GM12878 (cell line): Measurements from ENCODE around the gene NEK11. TPM values are rescaled to one million over a fixed set of nuclear protein-coding genes. Genes with fewer than 3 reads are reported as not detected.

Source experiments
- ATAC-seq: fragments of 200-7000 bp; cut with Tn5 transposase; 3 replicates; pipeline ENCODE4 v1.9.1; 2020; ENCODE audit warnings: mild to moderate bottlenecking, moderate library complexity
- BruUV-seq: library from RNA; stranded (reverse); fragments of 400-500 nt; replicated peaks from 2 replicates; lab custom pipeline; 2021; lab: Mats Ljungman, UMichigan
- CTCF ChIA-PET: fragments of 300-600 bp; sonication (Branson Sonifier 250); formaldehyde crosslinking; extraction: SDS; loops from one replicate; lab custom pipeline; 2021; ENCODE audit warnings: inconsistent platforms; lab: Yijun Ruan, JAX
- POLR2A ChIA-PET: fragments of 350-600 bp; formaldehyde crosslinking; extraction: SDS; loops from one replicate; lab custom pipeline; 2021; ENCODE audit warnings: inconsistent platforms; lab: Charles Lee
- RAD21 ChIA-PET: fragments of 300-600 bp; sonication (Branson Sonifier 250); formaldehyde crosslinking; loops from one replicate; lab custom pipeline; 2023; ENCODE audit warnings: antibody characterized with exemption; ENCODE audit not compliant: unreplicated experiment; lab: Charles Lee
- SMC1A ChIA-PET: fragments of 300-600 bp; sonication (Branson Sonifier 250); formaldehyde crosslinking; loops from one replicate; lab custom pipeline; 2023; ENCODE audit not compliant: unreplicated experiment, uncharacterized antibody; lab: Charles Lee
- DNase-seq: peaks from one replicate; pipeline ENCODE4 v3.0.0-alpha.2; 2011; ENCODE audit warnings: low read depth, low spot score
- FAIRE-seq: peaks from 3 replicates; lab custom pipeline; 2011; peaks lifted over from hg19 to GRCh38; lab: Jason Lieb, UNC
- H2AFZ ChIP-seq: 2 replicates; pipeline ENCODE4 v1.6.0; 2011; ENCODE audit warnings: low read depth, low read length, control low read depth; ENCODE audit not compliant: control insufficient read depth
- H3K27ac ChIP-seq: 2 replicates; pipeline ENCODE4 v1.5.1; 2011; ENCODE audit warnings: control low read depth; ENCODE audit not compliant: control insufficient read depth, insufficient read depth
- H3K27me3 ChIP-seq, 2 experiments: replicated peaks in 1 of 2; 2 replicates each; pipeline versions ENCODE4 v1.6.0 to v1.6.1; 2011; ENCODE audit warnings: low read length in 1 of 2; ENCODE audit not compliant: control insufficient read depth in 2 of 2, insufficient read depth in 2 of 2
- H3K36me3 ChIP-seq, 2 experiments: 2 replicates each; pipeline ENCODE4 v1.5.1; 2011; ENCODE audit warnings: low read length in 1 of 2; ENCODE audit not compliant: control insufficient read depth in 2 of 2, insufficient read depth in 2 of 2
- H3K4me1 ChIP-seq: 2 replicates; pipeline ENCODE4 v1.6.1; 2011; ENCODE audit warnings: mild to moderate bottlenecking, low read length, moderate library complexity, mixed read lengths; ENCODE audit not compliant: control insufficient read depth, insufficient read depth
- H3K4me2 ChIP-seq: 2 replicates; pipeline ENCODE4 v1.6.0; 2011; ENCODE audit warnings: control low read depth; ENCODE audit not compliant: control insufficient read depth, insufficient read depth
- H3K4me3 ChIP-seq: fragments of 200-600 bp; sonication (generic); 2 replicates; pipeline ENCODE4 v1.5.1; 2016
- H3K79me2 ChIP-seq: 2 replicates; pipeline ENCODE4 v1.6.0; 2011; ENCODE audit warnings: low read length; ENCODE audit not compliant: control insufficient read depth, insufficient read depth
- H3K9ac ChIP-seq: 2 replicates; pipeline ENCODE4 v1.8.0; 2011; ENCODE audit warnings: low read length, control low read depth, mixed read lengths; ENCODE audit not compliant: control insufficient read depth, insufficient read depth
- H3K9me3 ChIP-seq: replicated peaks from 3 replicates; pipeline ENCODE4 v1.5.1; 2011; ENCODE audit warnings: mild to moderate bottlenecking, low read length; ENCODE audit not compliant: control insufficient read depth, insufficient read depth
- H4K20me1 ChIP-seq: 2 replicates; pipeline ENCODE4 v1.6.0; 2011; ENCODE audit not compliant: control insufficient read depth, insufficient read depth
- BMI1 ChIP-seq: fragments of 450-650 bp; IDR thresholded peaks from 2 replicates; pipeline ENCODE4 v1.6.1; 2016; ENCODE audit warnings: mild to moderate bottlenecking, moderate library complexity, borderline replicate concordance
- CBX3 ChIP-seq: fragments of 200-600 bp; sonication (generic); IDR thresholded peaks from 2 replicates; pipeline ENCODE4 v1.6.1; 2016; ENCODE audit warnings: low read depth, borderline replicate concordance
- CEBPB ChIP-seq, 2 experiments: fragments of 150-350 bp in 1 of 2; IDR thresholded peaks; 2 replicates each; pipeline ENCODE4 v1.6.1; 2012 to 2014; ENCODE audit warnings: low read depth in 2 of 2, low read length in 2 of 2, borderline replicate concordance in 1 of 2, inconsistent platforms in 1 of 2
- CHD1 ChIP-seq: IDR thresholded peaks from 2 replicates; pipeline ENCODE4 v1.6.1; 2012; ENCODE audit warnings: low read depth, low read length, improper control_type of control experiment
- DPF2 ChIP-seq: fragments of 450-650 bp; IDR thresholded peaks from 2 replicates; pipeline ENCODE4 v1.6.1; 2017; ENCODE audit warnings: mild to moderate bottlenecking
- EGR1 ChIP-seq, 2 experiments: IDR thresholded peaks; 1 replicate in 1 of 2; 2 replicates in 1 of 2; pipeline ENCODE4 v1.6.1; 2011 to 2012; ENCODE audit warnings: low read depth in 2 of 2, low read length in 2 of 2, borderline replicate concordance in 1 of 2, mild to moderate bottlenecking in 1 of 2, moderate library complexity in 1 of 2
- EP300 ChIP-seq, 2 experiments: fragments of 150-350 bp in 1 of 2; IDR thresholded peaks; 2 replicates each; pipeline ENCODE4 v1.6.1; 2011 to 2012; ENCODE audit warnings: low read depth in 2 of 2, low read length in 2 of 2, borderline replicate concordance in 1 of 2, improper control_type of control experiment in 1 of 2, inconsistent platforms in 1 of 2; ENCODE audit not compliant: control insufficient read depth in 1 of 2
- EZH2 ChIP-seq: IDR thresholded peaks from 2 replicates; pipeline ENCODE4 v1.6.1; 2012; ENCODE audit warnings: low read depth, mild to moderate bottlenecking, control low read depth, inconsistent platforms, low read length, borderline replicate concordance; ENCODE audit not compliant: control insufficient read depth
- GABPA ChIP-seq: IDR thresholded peaks from 2 replicates; pipeline ENCODE4 v1.6.1; 2014; ENCODE audit warnings: antibody characterized with exemption, low read depth, mild to moderate bottlenecking, inconsistent platforms
- HDAC6 ChIP-seq: fragments of 200-600 bp; sonication (generic); IDR thresholded peaks from one replicate; pipeline ENCODE4 v1.8.0; 2017; ENCODE audit warnings: antibody characterized with exemption; ENCODE audit not compliant: unreplicated experiment
- IKZF2 ChIP-seq, 2 experiments: fragments of 450-650 bp; IDR thresholded peaks; 2 replicates each; pipeline ENCODE4 v1.6.1; 2017; ENCODE audit warnings: mild to moderate bottlenecking in 2 of 2, moderate library complexity in 2 of 2
- IRF4 ChIP-seq: IDR thresholded peaks from 2 replicates; pipeline ENCODE4 v1.6.1; 2011; ENCODE audit warnings: low read depth, low read length
- JUNB ChIP-seq: IDR thresholded peaks from 2 replicates; pipeline ENCODE4 v1.6.1; 2016; ENCODE audit warnings: antibody characterized with exemption, mild to moderate bottlenecking
- KAT2A ChIP-seq: conservative IDR thresholded peaks from 2 replicates; pipeline ENCODE4 v1.6.1; 2011; ENCODE audit warnings: low read depth, low read length; ENCODE audit not compliant: control insufficient read depth
- MEF2B ChIP-seq: fragments of 450-650 bp; IDR thresholded peaks from 2 replicates; pipeline ENCODE4 v1.6.1; 2018; ENCODE audit warnings: mild to moderate bottlenecking, moderate library complexity; ENCODE audit not compliant: partially characterized antibody, poor library complexity, severe bottlenecking
- RBBP5 ChIP-seq: fragments of 200-600 bp; sonication (generic); conservative IDR thresholded peaks from 2 replicates; pipeline ENCODE4 v1.6.1; 2016
- RELB ChIP-seq: fragments of 450-650 bp; IDR thresholded peaks from 2 replicates; pipeline ENCODE4 v1.6.1; 2017; ENCODE audit warnings: low read depth, mild to moderate bottlenecking, moderate library complexity
- RFX5 ChIP-seq: IDR thresholded peaks from 2 replicates; pipeline ENCODE4 v1.6.1; 2011; ENCODE audit warnings: low read depth, low read length, improper control_type of control experiment
- RUNX3 ChIP-seq: IDR thresholded peaks from 2 replicates; pipeline ENCODE4 v1.6.1; 2012; ENCODE audit warnings: low read length, inconsistent platforms
- SUPT20H ChIP-seq: IDR thresholded peaks from 2 replicates; pipeline ENCODE4 v1.6.1; 2011; ENCODE audit warnings: low read depth, mild to moderate bottlenecking, low read length, moderate library complexity, borderline replicate concordance; ENCODE audit not compliant: control insufficient read depth
- YBX1 ChIP-seq: fragments of 450-650 bp; IDR thresholded peaks from 2 replicates; pipeline ENCODE4 v1.6.1; 2016; ENCODE audit warnings: antibody characterized with exemption
- YY1 ChIP-seq: IDR thresholded peaks from 2 replicates; pipeline ENCODE4 v1.6.1; 2011; ENCODE audit warnings: low read depth, mild to moderate bottlenecking, low read length
- ZNF217 ChIP-seq: fragments of 450-650 bp; IDR thresholded peaks from 2 replicates; pipeline ENCODE4 v1.6.1; 2017; ENCODE audit warnings: antibody characterized with exemption, mild to moderate bottlenecking
- ZNF622 ChIP-seq: fragments of 450-650 bp; IDR thresholded peaks from 2 replicates; pipeline ENCODE4 v1.6.1; 2017; ENCODE audit warnings: mild to moderate bottlenecking, inconsistent platforms
- WGBS: methylation state at CpG from one replicate; pipeline ENCODE4 v1.1.6; 2016; ENCODE audit warnings: low lambda C conversion rate; ENCODE audit not compliant: insufficient replicate concordance, insufficient coverage; ENCODE audit errors: missing lambda C conversion rate; 5-methylcytosine and 5-hydroxymethylcytosine counted together
- in situ Hi-C: fragments of 300-500 bp; cut with MboI; formaldehyde crosslinking; loops from 9 replicates; pipeline ENCODE4 v1.14.3; 2018; ENCODE audit warnings: mixed read lengths
- intact Hi-C: fragments of 100-400 bp; cut with micrococcal nuclease; formaldehyde crosslinking; loops from one replicate; pipeline ENCODE4 v1.14.2; 2022; ENCODE audit not compliant: unreplicated experiment
- polyA plus RNA-seq, 11 experiments: library from polyadenylated mRNA; depleted of rRNA in 4 of 11; unstranded in 6 of 11; stranded (reverse) in 5 of 11; fragments of >200 nt; fragmentation: Nextera tagmentation in 4 of 11; fragmentation: Illumina TruSeq in 1 of 11; extraction: Ambion mirVana in 4 of 11; extraction: Trizol in 1 of 11; gene quantifications; 1 replicate in 1 of 11; 2 replicates in 10 of 11; pipeline versions ENCODE4 v1.2.1 to v1.2.3, GENCODE V29; 2011 to 2016; ENCODE audit warnings: inconsistent platforms in 2 of 11, missing spikeins in 2 of 11, low read depth in 1 of 11
- total RNA-seq, 4 experiments: library from RNA; depleted of rRNA in 3 of 4; stranded (reverse); fragments of >200 nt in 3 of 4; fragmentation: Illumina TruSeq in 1 of 4; extraction: Trizol in 1 of 4; gene quantifications; 2 replicates each; pipeline versions ENCODE4 v1.2.1 to v1.2.3, GENCODE V29; 2013 to 2021

Gene NEK11
- total and polyA plus RNA-seq, 10 of the 15 experiments (the other 5 are each of a cell fraction or from before 2014, with no cell fraction given) = 0.05 to 0.94 (median 0.36) TPM; not detected in 1

GRCh38 chr3:131162516-131162915 lies 135.8 kb downstream of the NEK11 start (continued):
- TF ChIP-seq IRF4 (no peak), KAT2A (no peak), ZNF217 (no peak), SUPT20H (no peak), RELB (no peak), BMI1 (no peak), HDAC6 (no peak), JUNB (no peak), DPF2 (no peak), EGR1 (IDR thresholded peaks at IDR 0.05; ENCODE audit: borderline replicate concordance in 1 of 2, low read depth in 2 of 2, low read length in 2 of 2) (no peak), RFX5 (no peak), GABPA (no peak), EZH2 (no peak), MEF2B (no peak), YBX1 (no peak)

GRCh38 chr3:131167867-131168266 lies 141.2 kb downstream of the NEK11 start:
- H3K27ac ChIP-seq = no peak overlapping the region
- no peaks in the 10 kb centered on the region for H4K20me1 ChIP-seq
- ATAC-seq (no peak), FAIRE-seq (no peak), DNase-seq (no peak)
- no TSS peak for BruUV-seq
- H3K4me3 ChIP-seq = no peak overlapping the region
- 36% methylated on average over 1 of the region's 1 CpG for WGBS
- H3K79me2 ChIP-seq = no peaks in the 10 kb centered on the region
- no peaks in the 10 kb centered on the region for H3K4me1 ChIP-seq
- no peaks in the 10 kb centered on the region for H3K9me3 ChIP-seq
- POLR2A ChIA-PET = no interaction called here
- in situ Hi-C loops = no loop called here
- no peaks in the 10 kb centered on the region for H3K27me3 ChIP-seq
- intact Hi-C loops = no loop called here
- RAD21 ChIA-PET = no interaction called here
- no peak overlapping the region for H3K4me2 ChIP-seq
- no peak overlapping the region for H2AFZ ChIP-seq
- no peak overlapping the region for H3K9ac ChIP-seq
- CTCF ChIA-PET = no interaction called here
- SMC1A ChIA-PET = no interaction called here
- no peaks in the 10 kb centered on the region for H3K36me3 ChIP-seq
- no peak for TF ChIP-seq YY1
- no peak for TF ChIP-seq GABPA
- no peak for TF ChIP-seq CEBPB (IDR thresholded peaks at IDR 0.05; ENCODE audit: borderline replicate concordance in 1 of 2, low read depth in 2 of 2, low read length in 2 of 2)
- TF ChIP-seq IKZF2 (IDR thresholded peaks at IDR 0.05) = no peak
- TF ChIP-seq RUNX3 = no peak
- TF ChIP-seq EP300 (IDR thresholded peaks at IDR 0.05; ENCODE audit: borderline replicate concordance in 1 of 2, control insufficient read depth in 1 of 2, low read depth in 2 of 2, low read length in 2 of 2) = no peak
- no peak for TF ChIP-seq ZNF622
- no peak for TF ChIP-seq CBX3
- no peak for TF ChIP-seq YBX1
- TF ChIP-seq EZH2 = no peak
- no peak for TF ChIP-seq CHD1
- TF ChIP-seq DPF2 = no peak
- no peak for TF ChIP-seq RBBP5
- TF ChIP-seq BMI1 = no peak
